HG02840 (cell line): ENCODE results near the gene TAS1R1.

Experiments
- ATAC-seq: cut with Tn5 transposase; IDR thresholded peaks from one replicate; pipeline ENCODE4 v1.9.1; 2021; ENCODE audit warnings: mild to moderate bottlenecking, moderate library complexity, moderate number of reproducible peaks; ENCODE audit not compliant: unreplicated experiment, low FRiP score

TAS1R1 gene

GRCh38 chr1:6601923-6602668, 47.0 kb downstream of the TAS1R1 start:
- peak; percentile 3 for ATAC-seq

- ATAC-seq = peak; percentile 47
Observed at GRCh38 chr1:6602669-6603237, 47.6 kb downstream of the TAS1R1 start, which contains the start of gene KLHL21. Gene KLHL21 (minus strand): TSS chr1:6602869. CDS start chr1:6602817, 52 bp downstream.

- ATAC-seq = peak; percentile 8
Observed at GRCh38 chr1:6603238-6603914, 48.3 kb downstream of the TAS1R1 start.

- no peak for ATAC-seq
Observed at GRCh38 chr1:6603915-6604558, 48.9 kb downstream of the TAS1R1 start.

GRCh38 chr1:6612641-6613360, 57.7 kb downstream of the TAS1R1 start:
- ATAC-seq = no peak

GRCh38 chr1:6613361-6614018, 58.4 kb downstream of the TAS1R1 start, which contains the start of gene PHF13:
Gene PHF13 (plus strand): TSS chr1:6613731. CDS start chr1:6614067, 336 bp downstream.
- ATAC-seq = peak; percentile 90

- no peak for ATAC-seq
Observed at GRCh38 chr1:6614019-6614928, 59.2 kb downstream of the TAS1R1 start.

GRCh38 chr1:6614929-6615785, 60.0 kb downstream of the TAS1R1 start:
- ATAC-seq = no peak

GRCh38 chr1:6619045-6619444, 63.9 kb downstream of the TAS1R1 start:
- no peak for ATAC-seq

GRCh38 chr1:6621429-6622391, 66.6 kb downstream of the TAS1R1 start:
- ATAC-seq = no peak

GRCh38 chr1:6622396-6623152, 67.5 kb downstream of the TAS1R1 start:
- no peak for ATAC-seq

GRCh38 chr1:6623269-6623965, 68.3 kb downstream of the TAS1R1 start:
- no peak for ATAC-seq

- ATAC-seq = peak; percentile 79
Observed at GRCh38 chr1:6624710-6625583, 69.8 kb downstream of the TAS1R1 start, which contains the start of gene THAP3. Gene THAP3 (plus strand): TSS chr1:6624868. CDS start chr1:6625219, 351 bp downstream.

- ATAC-seq = peak; percentile 21
Observed at GRCh38 chr1:6625584-6626149, 70.6 kb downstream of the TAS1R1 start.
